Head of caudate nucleus (tissue), 42 donors: ENCODE data around the gene TLE4.
"Not testable (repeated sequence)": the region's sequence is repeated elsewhere in the genome, so short reads cannot be mapped to it uniquely, and the experiment has no call there.

ENCODE experiments used
- DNase-seq, 42 donors: peaks; one replicate each; pipeline versions ENCODE4 v3.0.0 to v3.0.0-alpha.2; 2020 to 2021; ENCODE audit warnings: mixed read lengths in 7 of 42
- intact Hi-C: fragments of 100-400 bp; cut with DNase I; formaldehyde crosslinking; loops from one replicate; pipeline ENCODE4 v1.15.0; 2022

The TLE4 gene

DNA sequence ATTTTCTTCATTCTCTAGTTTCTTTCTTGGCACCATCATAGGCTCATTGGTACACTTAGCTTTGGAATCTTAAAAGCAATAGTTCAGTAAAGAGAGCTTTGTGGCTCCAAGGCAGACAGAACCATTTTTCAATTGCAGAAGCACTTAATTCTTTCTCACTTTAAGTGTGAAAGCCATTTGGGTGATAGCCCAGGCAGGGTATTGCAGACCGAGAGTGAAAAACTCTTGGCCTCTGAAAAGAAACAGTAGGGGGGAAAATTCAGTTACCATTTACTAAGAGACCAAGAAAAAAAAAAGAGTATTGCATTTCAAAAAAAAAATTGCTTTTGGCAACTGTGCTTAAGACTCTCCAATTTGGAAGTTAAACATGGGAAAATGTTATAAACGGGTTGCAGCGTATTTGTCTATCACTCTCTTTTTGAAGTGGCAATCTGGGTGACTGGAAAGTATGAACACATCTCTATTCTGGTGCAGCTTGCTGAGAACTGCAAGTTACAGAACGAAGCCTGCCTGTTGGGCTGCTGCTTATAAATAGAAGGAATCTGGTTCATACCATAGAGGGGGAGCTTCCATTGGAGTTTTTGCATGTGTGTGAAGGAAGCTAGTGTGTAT, 170.5 kb downstream of the TLE4 start:
- peak in 4 of 42 donors; percentile 24 to 58 (median 28) for DNase-seq
- intact Hi-C loops: no loop called here

DNA sequence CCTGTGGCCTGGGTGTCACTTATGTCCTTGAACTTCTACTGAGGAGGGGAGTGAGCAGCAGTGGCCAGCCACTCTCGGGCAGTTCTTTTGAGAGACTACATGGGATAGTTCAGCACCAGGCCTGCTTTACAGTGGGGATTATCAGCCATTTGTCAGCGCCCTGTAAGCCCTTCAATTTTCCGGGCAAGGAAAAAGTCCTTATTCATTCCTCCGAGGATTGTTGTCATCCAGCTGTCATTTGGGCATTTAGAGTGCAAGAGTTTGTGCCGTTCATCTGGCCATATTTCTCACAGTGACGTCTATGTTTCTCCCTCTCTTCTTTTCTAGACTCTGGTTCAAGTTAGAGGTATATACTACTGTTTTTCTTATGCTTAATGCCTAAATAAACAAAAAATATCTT, 172.8 kb downstream of the TLE4 start:
- DNase-seq: no peak
- intact Hi-C loops: no loop called here

DNA sequence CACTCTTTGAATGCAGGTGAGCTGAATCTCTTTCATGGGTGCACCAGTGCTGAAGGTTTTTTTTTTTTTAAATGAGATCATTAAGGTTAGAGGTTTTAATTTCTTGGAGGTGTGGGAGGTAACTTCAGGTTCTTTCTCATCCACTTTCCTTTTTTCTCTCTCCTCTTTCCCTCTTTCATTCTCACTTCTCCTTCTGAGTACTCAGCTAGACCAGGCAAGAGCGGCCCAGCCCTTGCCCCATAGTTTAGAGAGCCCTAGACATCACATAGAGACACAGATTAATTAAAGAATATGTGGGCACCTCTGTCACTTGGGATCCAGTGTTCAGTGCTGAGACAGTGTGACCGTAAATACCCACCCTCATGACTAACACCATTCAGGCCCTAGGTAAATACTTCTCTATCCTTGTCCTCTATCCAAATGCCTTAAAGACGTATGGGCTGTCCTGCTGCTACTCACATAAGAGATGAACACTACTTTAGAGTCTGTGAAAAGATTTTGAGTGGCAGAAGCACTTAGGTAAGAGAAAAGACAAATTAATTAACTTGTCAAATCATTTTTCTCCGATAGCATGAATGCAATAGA, 174.1 kb downstream of the TLE4 start:
- no peak for DNase-seq
- intact Hi-C loops: no loop called here

DNA sequence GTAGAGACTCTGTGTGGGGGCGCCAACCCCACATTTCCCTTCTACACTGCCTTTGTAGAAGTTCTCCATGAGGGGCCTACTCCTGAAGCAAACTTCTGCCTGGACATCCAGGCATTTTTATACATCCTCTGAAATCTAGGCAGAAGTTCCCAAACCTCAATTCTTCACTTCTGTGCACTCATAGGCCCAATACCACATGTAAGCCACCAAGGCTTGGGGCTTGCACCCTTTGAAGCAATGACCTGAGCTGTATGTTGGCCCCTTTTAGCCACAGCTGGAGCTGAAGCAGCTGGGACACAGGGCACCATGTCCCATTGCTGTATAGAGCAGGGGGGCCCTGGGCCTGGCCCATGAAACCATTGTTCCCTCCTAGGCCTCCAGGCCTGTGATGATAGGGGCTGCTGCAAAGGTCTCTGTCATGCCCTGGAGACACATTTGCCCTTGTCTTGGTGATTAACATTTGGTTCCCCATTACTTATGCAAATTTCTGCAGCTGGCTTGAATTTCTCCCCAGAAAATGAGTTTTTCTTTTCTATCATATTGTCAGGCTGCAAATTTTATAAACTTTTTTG, 180.2 kb downstream of the TLE4 start:
- DNase-seq, intact Hi-C loops: not testable (repeated sequence)

DNA sequence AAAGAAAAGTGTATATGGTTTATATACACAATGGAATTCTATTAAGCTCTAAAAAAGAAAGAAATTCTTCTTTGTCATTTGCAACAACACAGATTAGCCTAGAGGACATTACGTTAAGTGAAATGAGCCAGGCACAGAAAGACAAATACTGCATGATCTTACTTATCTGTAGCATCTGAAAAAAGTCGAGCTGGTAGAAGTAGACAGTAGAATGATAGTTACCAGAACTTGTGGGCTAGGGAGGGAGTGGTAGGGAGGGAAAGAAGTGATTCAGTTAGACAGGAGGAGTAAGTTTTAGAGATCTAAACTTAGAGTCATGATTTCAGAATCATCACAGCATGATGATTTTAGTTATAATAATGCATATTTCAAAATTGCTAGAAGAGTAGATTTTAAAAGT, 184.6 kb downstream of the TLE4 start:
- DNase-seq: peak in 2 of 42 donors; percentile 29 to 41
- intact Hi-C loops: no loop called here

DNA sequence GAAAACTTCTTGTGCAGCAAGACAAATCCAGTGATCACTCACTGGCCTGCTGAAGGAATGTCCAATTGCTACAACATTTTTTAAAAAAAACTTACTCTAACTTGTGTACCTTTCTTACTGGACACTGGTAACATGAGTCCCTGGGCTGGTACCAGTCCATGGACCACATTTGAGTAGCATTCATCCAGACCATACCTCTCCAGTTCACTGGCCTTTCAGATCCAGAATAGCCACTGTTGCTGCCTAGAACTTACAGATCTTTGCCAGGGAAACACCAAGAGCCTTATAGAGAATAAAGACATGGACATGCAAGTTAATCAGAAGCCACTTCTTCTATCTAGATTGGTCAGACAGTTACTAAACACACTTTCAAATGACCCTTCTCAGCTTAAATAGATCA, 185.3 kb downstream of the TLE4 start:
- intact Hi-C loops: no loop called here
- no peak for DNase-seq

DNA sequence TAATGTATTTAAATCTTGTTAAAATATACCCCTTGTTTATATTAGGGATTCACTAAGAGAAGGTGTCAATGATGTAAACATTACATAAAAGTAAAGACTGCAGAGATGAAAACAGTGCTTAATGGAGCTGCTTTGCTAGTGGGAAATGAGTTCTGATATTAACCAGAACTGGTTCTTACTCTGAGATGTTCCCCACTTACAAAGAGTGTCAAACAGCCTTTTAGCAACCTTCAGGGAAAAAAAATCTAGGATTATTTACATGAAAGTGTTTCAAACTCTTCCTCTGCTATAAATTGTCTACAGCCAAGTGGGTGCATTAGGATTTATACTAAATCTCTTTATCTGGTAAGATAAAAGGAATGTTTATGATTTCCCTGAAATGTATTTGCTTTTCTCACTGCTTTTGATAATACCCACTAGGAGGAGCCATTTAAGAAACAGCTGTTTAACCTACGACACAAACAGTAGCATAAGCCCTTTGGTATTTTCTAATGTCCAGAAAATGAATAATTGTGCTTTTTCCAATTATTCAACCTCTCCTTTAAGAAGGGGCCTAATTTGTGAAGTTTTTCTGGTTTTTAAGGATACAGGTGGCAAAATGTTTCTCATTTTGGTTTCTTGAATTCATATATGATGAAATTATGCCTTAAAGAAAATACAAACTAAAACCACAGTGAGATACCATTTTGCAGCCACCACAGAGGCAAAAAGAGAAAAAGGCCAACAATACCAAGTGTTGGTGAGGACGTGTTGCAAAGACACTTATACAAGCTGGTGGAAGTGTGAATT, 186.3 kb downstream of the TLE4 start:
- DNase-seq: no peak
- intact Hi-C loops: no loop called here

DNA sequence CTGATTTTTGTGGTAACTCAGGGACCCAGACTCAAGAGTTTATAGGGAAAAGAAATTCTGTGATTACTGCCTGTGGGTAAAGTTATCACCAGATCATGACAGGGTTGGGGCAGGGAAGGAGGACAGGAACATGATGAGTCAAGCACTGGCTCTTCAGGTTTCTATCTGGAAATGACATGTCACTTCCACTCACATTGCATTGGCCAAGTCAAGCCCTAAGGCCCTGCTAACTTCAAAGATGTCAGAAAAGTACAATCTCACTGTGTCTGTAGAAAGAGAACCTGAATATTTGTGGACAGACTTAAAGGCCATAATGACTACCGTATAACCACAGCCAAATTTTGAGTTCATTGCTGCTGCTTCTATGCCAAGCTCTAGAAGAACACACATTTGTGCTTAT, 187.7 kb downstream of the TLE4 start:
- DNase-seq: no peak
- intact Hi-C loops: no loop called here

DNA sequence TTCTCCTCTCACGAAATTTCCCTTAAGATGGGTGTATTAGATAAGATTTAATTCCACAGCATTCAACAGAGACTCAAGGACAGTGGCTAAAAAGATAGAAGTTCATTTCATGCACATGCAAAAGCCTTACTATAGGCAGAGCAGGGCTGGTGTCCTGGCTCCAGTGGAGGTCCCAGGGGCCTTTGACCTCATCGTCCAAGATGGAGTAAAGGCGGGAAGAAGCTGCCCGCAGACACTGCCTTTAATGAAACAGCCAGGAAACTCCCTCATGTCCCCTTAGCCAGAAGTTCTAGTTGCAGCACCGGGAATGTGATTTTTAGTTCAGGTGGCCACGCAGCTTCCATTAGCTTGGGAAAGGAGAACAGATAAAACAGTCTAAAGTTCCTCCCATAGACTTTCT, 190.3 kb downstream of the TLE4 start:
- intact Hi-C loops: no loop called here
- DNase-seq: no peak

DNA sequence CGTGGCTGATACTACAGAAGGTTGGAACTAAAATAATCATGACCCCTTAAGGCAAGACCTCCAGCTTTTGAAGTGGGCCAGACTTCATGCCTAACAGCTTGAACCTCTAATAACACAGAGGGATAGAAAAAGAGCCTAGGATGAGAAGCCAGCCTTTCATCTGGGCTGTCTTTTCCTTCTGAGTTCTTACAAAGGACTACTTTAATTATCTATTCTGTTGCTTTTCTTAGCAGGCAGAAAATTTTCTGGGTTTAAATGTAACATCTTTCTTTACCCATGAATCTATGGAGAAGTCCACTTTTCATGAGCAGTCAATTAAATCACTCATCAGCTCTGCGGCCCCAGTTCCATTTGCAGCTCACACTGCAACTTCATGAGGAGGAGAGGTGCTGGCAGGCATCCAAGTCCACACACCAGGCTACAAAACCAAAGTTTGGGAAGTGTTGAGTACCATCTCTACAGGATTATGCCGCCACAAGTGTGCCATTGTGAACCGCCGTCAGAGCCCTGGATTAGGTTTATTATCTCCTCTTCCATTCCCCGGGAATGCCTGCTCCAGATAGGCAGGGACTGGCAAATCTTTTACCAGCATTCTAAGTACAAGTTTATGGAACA, 192.0 kb downstream of the TLE4 start:
- intact Hi-C loops: no loop called here
- DNase-seq: peak in 10 of 42 donors; percentile 2 to 54 (median 20)

DNA sequence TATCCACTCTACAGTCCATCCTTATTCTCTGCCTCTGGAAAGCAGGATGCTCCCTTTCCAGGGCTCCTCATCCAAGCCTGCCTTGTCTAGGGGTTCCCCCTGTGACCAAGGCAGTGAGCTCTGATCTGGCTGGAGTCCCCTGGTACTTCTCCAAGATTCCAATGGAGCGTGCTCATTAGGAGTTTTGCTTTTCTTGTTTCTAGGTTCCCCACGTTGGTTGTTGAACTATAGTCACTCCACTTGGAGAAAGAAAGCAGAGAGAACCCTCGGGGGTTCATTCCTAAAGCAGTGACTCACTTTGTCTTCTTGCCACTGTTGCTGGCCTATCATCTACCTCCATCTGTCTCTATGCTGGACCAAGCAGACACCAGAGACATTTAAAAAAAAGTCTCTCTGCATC, 192.6 kb downstream of the TLE4 start:
- DNase-seq: no peak
- intact Hi-C loops: no loop called here

DNA sequence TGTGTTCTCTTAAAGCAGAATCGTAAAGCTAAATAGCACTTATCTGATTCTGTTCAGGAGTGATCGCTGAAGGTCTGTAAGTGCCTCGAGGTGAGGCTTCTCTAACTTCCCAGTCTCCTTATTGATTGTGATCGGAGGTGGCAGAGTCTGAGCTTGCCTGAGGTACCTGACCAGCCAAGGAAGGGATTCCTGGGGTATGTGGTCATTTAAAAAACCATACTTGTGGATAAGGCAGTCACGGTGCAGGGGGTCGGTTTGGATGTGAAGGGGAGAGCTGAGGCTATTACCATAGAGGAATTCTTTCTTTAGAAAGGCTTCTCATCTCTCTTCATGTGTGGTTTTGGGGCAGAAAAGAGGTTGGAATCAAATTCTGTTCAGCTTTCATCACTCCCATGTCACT, 193.7 kb downstream of the TLE4 start:
- no peak for DNase-seq
- intact Hi-C loops: no loop called here

DNA sequence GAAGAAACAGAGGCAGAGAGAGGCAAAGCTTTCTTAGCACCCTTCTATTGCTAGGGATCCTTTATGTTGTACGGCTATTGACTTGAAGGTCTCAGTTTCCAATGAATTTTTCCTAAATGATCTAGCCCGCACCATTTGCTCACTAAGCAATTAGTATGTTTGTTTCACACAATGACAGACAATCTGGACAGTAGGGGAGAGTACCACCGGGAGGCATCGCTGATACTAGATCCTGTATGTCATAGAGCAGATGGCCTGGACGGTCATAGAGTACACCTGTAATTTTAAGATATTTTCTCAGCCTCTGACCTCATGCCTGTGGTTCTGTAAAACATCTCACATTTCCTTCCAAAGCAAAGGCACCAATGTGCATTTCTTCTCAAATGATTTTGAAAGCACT, 194.3 kb downstream of the TLE4 start:
- intact Hi-C loops: no loop called here
- no peak for DNase-seq

DNA sequence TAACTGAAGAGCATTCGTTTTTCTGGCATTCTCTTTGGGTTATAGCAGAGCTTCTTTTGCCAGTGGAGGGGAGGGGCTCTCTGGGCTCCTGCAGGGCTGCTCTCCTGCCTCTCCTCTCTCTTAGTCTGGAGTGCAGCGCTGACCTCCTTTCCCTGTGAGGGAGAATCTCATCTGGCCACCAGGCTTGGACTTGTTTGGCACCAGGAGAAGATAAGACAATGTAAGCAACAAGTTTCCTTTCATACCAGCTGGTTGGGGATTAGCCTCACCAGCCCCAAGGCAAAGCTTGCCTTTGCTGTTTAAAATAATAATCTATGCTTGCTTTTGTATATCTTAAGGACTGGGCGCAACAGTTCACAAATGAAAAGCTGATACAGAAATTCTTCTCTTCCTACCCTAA, 196.4 kb downstream of the TLE4 start:
- intact Hi-C loops: no loop called here

DNA sequence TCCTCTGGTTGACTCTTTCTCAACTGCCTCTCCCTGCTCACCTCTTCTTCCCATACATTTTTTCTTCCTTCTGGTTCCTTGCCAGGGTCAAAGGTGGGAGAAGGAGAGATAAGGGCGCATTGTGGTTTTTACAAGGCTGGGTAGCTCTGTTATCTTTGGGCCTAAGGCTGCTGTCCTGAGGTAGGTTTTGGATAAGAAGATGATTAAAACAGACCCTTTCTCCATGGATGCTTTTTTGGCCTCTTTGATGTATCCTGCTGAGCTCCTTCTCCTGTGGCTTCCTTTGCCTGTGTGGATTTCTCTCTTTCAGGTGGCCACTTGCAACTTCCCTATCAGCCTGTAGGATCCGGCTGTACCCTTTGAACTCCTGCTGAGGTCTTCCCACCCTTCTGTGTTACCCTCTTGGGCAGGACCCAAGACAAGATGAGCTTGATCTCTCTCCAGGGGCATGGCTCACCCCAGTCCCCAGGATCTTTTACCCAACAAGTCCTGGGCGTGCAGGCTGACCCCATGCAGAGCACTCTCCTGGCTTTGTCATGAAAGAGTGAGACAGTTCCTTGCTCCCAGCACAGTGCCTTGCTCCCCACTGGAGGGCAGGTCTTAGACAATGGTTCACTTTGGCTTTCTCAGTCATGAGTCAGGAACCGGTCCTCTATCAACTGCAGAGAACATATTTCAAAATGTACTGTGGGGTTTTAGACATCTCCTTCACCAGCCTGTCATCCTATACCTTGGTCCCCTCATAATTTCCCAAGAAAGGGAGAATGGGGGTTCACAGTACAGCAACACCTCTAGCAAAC, 197.9 kb downstream of the TLE4 start:
- DNase-seq: no peak

More for the DNA sequence above, 196.4 kb downstream of the TLE4 start:
- DNase-seq: no peak

DNA sequence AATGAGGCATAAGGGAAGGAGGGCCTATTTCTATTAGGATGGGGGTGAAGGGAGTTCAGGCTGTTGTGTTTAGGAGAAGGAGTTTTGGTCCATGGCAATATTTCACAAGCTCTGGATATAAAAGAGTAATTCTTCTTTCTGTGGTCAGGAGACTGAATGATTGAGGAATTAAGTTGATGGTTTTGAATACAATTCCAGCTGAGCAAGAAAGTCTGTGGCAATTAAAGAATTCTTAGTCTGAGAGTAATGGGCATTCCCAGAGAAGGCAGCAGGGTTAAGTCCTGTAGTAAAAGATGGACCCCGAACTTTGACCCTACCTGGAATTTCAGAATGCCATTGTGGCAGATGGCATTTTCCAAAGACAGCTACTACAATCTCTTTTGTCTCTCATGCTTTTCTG, 202.6 kb downstream of the TLE4 start:
- intact Hi-C loops: no loop called here
- no peak for DNase-seq

More for the DNA sequence above, 197.9 kb downstream of the TLE4 start:
- intact Hi-C loops: no loop called here
